Measurements from ENCODE around the gene HTR1E. TPM values are rescaled to one million over a fixed set of nuclear protein-coding genes. Genes with fewer than 3 reads are reported as not detected.

The HTR1E gene
- total RNA-seq, 2 donors from 2014 or later, result not detected

Other genes with a start within 250 kb of the HTR1E start
- not detected for gene CGA, start 157.6 kb downstream of the HTR1E start, total RNA-seq
- gene ZNF292, start 218.0 kb downstream of the HTR1E start, total RNA-seq, result 10 to 100 TPM; 32.7 to 47.5 TPM